ENCODE data around the gene CCDC9B. TPM values are rescaled to one million over a fixed set of nuclear protein-coding genes. Genes with fewer than 3 reads are reported as not detected.

Gene CCDC9B
- total and polyA plus RNA-seq, 8 donors = 0.58 to 39.3 (median 11.3) TPM

DNA sequence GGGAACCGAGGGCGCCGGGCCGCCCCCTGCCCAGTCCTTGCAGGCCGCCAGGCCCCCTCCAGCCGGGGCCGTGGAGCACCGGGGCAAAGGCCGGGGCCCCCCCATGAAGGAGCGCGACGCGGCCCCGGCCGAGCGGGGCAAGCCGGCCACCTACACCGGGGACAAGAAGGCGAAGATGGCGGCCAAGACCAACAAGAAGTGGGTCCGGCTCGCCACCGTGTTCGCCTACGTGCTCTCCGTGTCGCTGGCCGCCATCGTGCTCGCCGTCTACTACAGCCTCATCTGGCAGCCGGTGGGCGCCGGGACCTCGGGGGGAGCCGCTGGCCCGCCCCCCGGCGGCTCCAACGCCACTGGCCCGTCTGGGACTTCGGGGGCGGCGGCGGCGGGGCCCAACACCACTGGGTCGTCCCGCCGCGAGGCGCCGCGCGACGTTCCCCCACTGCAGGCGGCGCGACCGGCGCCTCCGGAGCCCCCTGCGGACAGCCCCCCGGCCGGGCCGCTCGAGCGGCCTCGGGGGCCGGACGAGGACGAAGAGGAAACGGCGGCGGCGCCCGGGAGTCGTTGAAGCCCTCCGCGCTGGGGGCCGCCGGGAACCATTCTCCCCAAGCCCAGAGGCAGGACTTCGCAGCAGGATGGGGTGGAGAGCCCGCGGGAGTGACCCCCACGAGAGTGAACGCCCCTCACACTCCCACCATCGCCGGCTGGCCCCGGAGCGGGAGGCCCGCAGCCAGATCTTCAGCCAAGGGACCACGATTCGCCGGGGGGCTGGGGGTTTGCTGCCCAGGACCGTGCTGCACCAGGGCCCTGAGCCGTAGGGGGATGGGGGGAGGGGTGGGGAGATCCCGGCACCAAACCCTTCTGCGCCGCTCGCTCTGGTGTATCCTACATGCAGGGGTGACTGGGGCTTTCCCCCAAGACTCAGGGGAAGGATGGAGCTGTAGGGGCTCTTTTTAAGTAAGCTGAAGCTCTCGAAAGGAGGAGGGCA is 16.5 kb downstream of the CCDC9B start:
- 1 to 5% (median 2%) methylated on average over 4 to 101 of the region's 101 CpGs for WGBS, 5 donors
- Histone ChIP-seq H3K27ac (peak overlapping the region; percentile 67 to 92 (median 85)), H3K4me1 (peaks cover 10 to 63% (median 41%) of the 10 kb centered on the region in 4 donors), H3K4me3 (peak overlapping the region; percentile 85 to 91 (median 86)), H3K36me3 (no peaks in the 10 kb centered on the region), H3K9me3 (no peaks in the 10 kb centered on the region), H3K27me3 (no peaks in the 10 kb centered on the region)
- intact Hi-C loops (cut with DNase I; ENCODE audit: low total_unique reads) = no loop called here
- DNase-seq = peak in 1 of 2 donors; percentile 78
- TF ChIP-seq POLR2A (IDR thresholded peaks at IDR 0.05) (no peak), EP300 (IDR thresholded peaks at IDR 0.05) (no peak), POLR2AphosphoS5 (IDR thresholded peaks at IDR 0.05) (no peak), CTCF (IDR thresholded peaks at IDR 0.05) (no peak)

- peak within 1 kb of the TSS; percentile 85 to 91 (median 86) for H3K4me3 ChIP-seq
- WGBS, 5 donors = 0 to 2% (median 0%) methylated on average over 16 to 100 of the region's 103 CpGs
- H3K9me3 ChIP-seq = no peaks in the 10 kb centered on the region
- peaks cover 10 to 54% (median 37%) of the 10 kb centered on the region in 4 donors for H3K4me1 ChIP-seq
- intact Hi-C loops (cut with DNase I; ENCODE audit: low total_unique reads) = no loop called here
- H3K27ac ChIP-seq = peak within 1 kb of the TSS; percentile 67 to 92 (median 85)
- H3K36me3 ChIP-seq = no peaks in the 10 kb centered on the region
- H3K27me3 ChIP-seq = no peaks in the 10 kb centered on the region
- no peak for TF ChIP-seq POLR2A (IDR thresholded peaks at IDR 0.05)
- TF ChIP-seq CTCF (IDR thresholded peaks at IDR 0.05) = peak in 5 of 7 experiments; percentile 44 to 74 (median 58)
- TF ChIP-seq POLR2AphosphoS5 (IDR thresholded peaks at IDR 0.05) = peak; percentile 25 to 82 (median 40)
- peak; percentile 90 to 97 for DNase-seq
Observed at GRCh38 chr15:40323239-40323952, 17.3 kb downstream of the CCDC9B start, which contains the start of gene INAFM2. Gene INAFM2, plus strand, starts transcription at chr15:40323692. Its CDS starts 364 bp downstream, at chr15:40324056.

- H3K4me3 ChIP-seq = peak overlapping the region; percentile 49 to 91 (median 86)
- TF ChIP-seq CTCF (IDR thresholded peaks at IDR 0.05) (no peak), EP300 (IDR thresholded peaks at IDR 0.05) (no peak), POLR2AphosphoS5 (IDR thresholded peaks at IDR 0.05) (peak in 1 of 3 donors; percentile 41), POLR2A (IDR thresholded peaks at IDR 0.05) (no peak)
- intact Hi-C loops (cut with DNase I; ENCODE audit: low total_unique reads) = no loop called here
- no peaks in the 10 kb centered on the region for H3K36me3 ChIP-seq
- H3K9me3 ChIP-seq = no peaks in the 10 kb centered on the region
- H3K27ac ChIP-seq = peak overlapping the region; percentile 67 to 92 (median 79)
- H3K4me1 ChIP-seq = peaks cover 10 to 48% (median 33%) of the 10 kb centered on the region in 4 donors
- no peaks in the 10 kb centered on the region for H3K27me3 ChIP-seq
- 38 to 67% (median 44%) methylated on average over 17 to 26 of the region's 26 CpGs for WGBS, 5 donors
- peak in 1 of 2 donors; percentile 64 for DNase-seq
Observed at GRCh38 chr15:40322531-40323238, 18.1 kb downstream of the CCDC9B start.

All from stomach (tissue), 9 donors.